Thyroid gland (tissue), 4 donors: ENCODE results near the gene DHPS. TPM values are rescaled to one million over a fixed set of nuclear protein-coding genes. Genes with fewer than 3 reads are reported as not detected.
A peak's percentile ranks its signal among the peaks of the same experiment; 100 is the strongest.

Experiments
- DNase-seq, 2 donors: peaks; one replicate each; pipeline ENCODE4 v3.0.0-alpha.2; 2019
- H3K27ac ChIP-seq, 3 donors: fragments of 200-600 bp; sonication (generic); 1 replicate in 2 of 3; 2 replicates in 1 of 3; pipeline ENCODE4 v1.5.1; 2016 to 2019; ENCODE audit warnings: mild to moderate bottlenecking in 1 of 3, moderate library complexity in 1 of 3
- H3K27me3 ChIP-seq: fragments of 200-600 bp; sonication (generic); one replicate; pipeline ENCODE4 v1.5.1; 2019
- H3K36me3 ChIP-seq, 2 donors: fragments of 200-600 bp; sonication (generic); one replicate each; pipeline ENCODE4 v1.5.1; 2016 to 2019
- H3K4me1 ChIP-seq, 2 donors: fragments of 200-600 bp; sonication (generic); one replicate each; pipeline ENCODE4 v1.5.1; 2017 to 2019
- H3K4me3 ChIP-seq, 3 donors: fragments of 200-600 bp; sonication (generic); replicated peaks in 1 of 3; 1 replicate in 2 of 3; 2 replicates in 1 of 3; pipeline ENCODE4 v1.5.1; 2016; ENCODE audit warnings: mild to moderate bottlenecking in 1 of 3
- H3K9me3 ChIP-seq: fragments of 200-600 bp; sonication (generic); one replicate; pipeline ENCODE4 v1.5.1; 2017
- POLR2A ChIP-seq, 2 donors: fragments of 450-650 bp; IDR thresholded peaks; one replicate each; pipeline ENCODE4 v1.6.1; 2017; ENCODE audit warnings: antibody characterized with exemption in 2 of 2, mild to moderate bottlenecking in 2 of 2, moderate library complexity in 1 of 2
- WGBS, 2 donors: methylation state at CpG; one replicate each; pipeline ENCODE4 v1.1.5; 2017; 5-methylcytosine and 5-hydroxymethylcytosine counted together
- intact Hi-C: fragments of 100-400 bp; cut with DNase I; formaldehyde crosslinking; loops from one replicate; pipeline ENCODE4 v1.15.1; 2023
- total RNA-seq, 4 donors: library from RNA; depleted of rRNA; stranded (reverse); fragments of >200 nt; gene quantifications; one replicate each; pipeline ENCODE4 v1.2.3, GENCODE V29; 2016
- TF ChIP-seq, protein P1 (sequence below), 6 experiments: fragments of 200-600 bp in 3 of 6; fragments of 450-650 bp in 3 of 6; sonication (generic) in 3 of 6; IDR thresholded peaks; one replicate each; pipeline ENCODE4 v1.5.1; 2016 to 2019; ENCODE audit warnings: antibody characterized with exemption in 6 of 6, mild to moderate bottlenecking in 2 of 6, inconsistent platforms in 1 of 6, moderate library complexity in 1 of 6

Gene DHPS
- total RNA-seq, 4 donors from 2014 or later = 105 to 122 (median 115) TPM

GRCh38 chr19:12665671-12666264, 15.9 kb downstream of the DHPS start:
- peaks cover 21 to 34% of the 10 kb centered on the region in 2 donors for H3K4me1 ChIP-seq
- no peaks in the 10 kb centered on the region for H3K27me3 ChIP-seq
- peaks cover 13 to 19% of the 10 kb centered on the region in 2 donors for H3K36me3 ChIP-seq
- no peak overlapping the region for H3K27ac ChIP-seq
- 53 to 64% methylated on average over 7 to 12 of the region's 12 CpGs for WGBS, 2 donors
- peak overlapping the region; percentile 24 to 88 (median 57) for H3K4me3 ChIP-seq
- DNase-seq = no peak
- TF ChIP-seq, protein P1, sequence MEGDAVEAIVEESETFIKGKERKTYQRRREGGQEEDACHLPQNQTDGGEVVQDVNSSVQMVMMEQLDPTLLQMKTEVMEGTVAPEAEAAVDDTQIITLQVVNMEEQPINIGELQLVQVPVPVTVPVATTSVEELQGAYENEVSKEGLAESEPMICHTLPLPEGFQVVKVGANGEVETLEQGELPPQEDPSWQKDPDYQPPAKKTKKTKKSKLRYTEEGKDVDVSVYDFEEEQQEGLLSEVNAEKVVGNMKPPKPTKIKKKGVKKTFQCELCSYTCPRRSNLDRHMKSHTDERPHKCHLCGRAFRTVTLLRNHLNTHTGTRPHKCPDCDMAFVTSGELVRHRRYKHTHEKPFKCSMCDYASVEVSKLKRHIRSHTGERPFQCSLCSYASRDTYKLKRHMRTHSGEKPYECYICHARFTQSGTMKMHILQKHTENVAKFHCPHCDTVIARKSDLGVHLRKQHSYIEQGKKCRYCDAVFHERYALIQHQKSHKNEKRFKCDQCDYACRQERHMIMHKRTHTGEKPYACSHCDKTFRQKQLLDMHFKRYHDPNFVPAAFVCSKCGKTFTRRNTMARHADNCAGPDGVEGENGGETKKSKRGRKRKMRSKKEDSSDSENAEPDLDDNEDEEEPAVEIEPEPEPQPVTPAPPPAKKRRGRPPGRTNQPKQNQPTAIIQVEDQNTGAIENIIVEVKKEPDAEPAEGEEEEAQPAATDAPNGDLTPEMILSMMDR (IDR thresholded peaks at IDR 0.05) = no peak
- TF ChIP-seq POLR2A (IDR thresholded peaks at IDR 0.05) = no peak
- no peaks in the 10 kb centered on the region for H3K9me3 ChIP-seq
- intact Hi-C loops = loop anchor here (2.0 kb wide), 1 partner anchor 101 kb away; no protein-coding TSS in a partner anchor

DNA sequence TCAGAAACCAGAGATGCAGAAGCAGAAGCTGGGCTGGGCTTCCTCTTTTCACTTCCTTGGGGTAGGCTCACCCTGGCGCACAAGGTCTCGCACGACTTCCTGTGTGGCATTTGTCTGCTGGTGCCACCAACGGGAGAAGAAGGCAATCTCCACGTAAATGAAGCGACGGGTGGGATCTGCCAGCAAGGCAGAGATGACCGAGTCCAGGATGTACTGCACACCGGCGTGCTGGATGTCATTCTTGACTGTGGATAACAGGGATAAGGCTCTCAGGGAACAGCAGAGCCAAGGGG, 16.5 kb downstream of the DHPS start:
- peaks cover 16 to 19% of the 10 kb centered on the region in 2 donors for H3K36me3 ChIP-seq
- intact Hi-C loops = no loop called here
- no peak for TF ChIP-seq POLR2A (IDR thresholded peaks at IDR 0.05)
- TF ChIP-seq, protein P1 (IDR thresholded peaks at IDR 0.05) = no peak
- no peaks in the 10 kb centered on the region for H3K9me3 ChIP-seq
- 77 to 92% methylated on average over 10 of the region's 10 CpGs for WGBS, 2 donors
- peak overlapping the region in 1 of 3 donors; percentile 57 for H3K4me3 ChIP-seq
- H3K27ac ChIP-seq = no peak overlapping the region
- no peak for DNase-seq
- H3K4me1 ChIP-seq = peaks cover 16 to 29% of the 10 kb centered on the region in 2 donors
- H3K27me3 ChIP-seq = no peaks in the 10 kb centered on the region

DNA sequence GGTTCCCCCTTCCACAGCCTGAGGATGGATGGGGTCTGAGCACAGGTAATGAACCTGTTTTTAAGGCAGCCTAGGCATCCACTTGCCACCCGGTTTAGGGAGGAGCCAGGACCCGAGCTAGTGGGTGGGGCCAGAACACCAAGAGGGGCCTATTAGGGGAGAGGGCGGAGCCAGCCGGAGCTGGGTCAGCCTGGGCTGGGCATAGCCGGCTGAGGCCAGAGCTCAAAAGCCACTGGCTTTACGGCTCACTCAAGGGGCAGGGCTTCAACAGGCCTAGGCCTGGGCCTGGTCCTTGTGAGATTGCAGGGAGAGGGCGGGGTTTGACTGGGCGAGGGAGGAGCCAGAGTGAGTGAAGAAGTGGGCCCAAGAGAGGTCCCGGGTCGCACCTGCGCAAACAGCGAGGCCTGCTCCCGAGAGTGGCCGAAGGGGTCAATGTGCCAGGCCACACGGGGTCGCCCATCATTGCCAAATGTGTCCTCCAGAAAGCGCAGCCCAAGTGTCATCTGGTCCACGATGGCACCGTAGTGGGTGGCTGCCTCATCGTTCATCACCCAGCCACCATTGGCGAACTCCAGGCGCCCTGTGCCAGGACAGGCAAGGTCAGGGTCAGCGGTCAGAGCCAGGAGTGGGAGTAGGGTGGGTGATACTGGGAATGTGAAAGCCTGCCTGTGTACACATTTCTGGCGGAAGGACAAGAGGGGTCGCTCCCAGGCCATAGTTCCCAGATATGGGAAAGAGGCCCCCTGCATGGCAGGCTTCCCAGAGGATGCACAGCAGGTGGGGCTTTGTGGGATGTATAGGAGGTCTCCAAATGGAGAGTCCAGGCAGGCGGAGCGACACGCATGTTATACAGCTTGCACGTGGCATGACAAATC, 17.0 kb downstream of the DHPS start:
- H3K9me3 ChIP-seq = no peaks in the 10 kb centered on the region
- 86 to 91% methylated on average over 24 to 25 of the region's 29 CpGs for WGBS, 2 donors
- peaks cover 13 to 26% of the 10 kb centered on the region in 2 donors for H3K4me1 ChIP-seq
- H3K4me3 ChIP-seq = no peak overlapping the region
- peaks cover 19 to 20% of the 10 kb centered on the region in 2 donors for H3K36me3 ChIP-seq
- TF ChIP-seq, protein P1 (IDR thresholded peaks at IDR 0.05) = no peak
- no peak for TF ChIP-seq POLR2A (IDR thresholded peaks at IDR 0.05)
- intact Hi-C loops = no loop called here
- no peaks in the 10 kb centered on the region for H3K27me3 ChIP-seq
- H3K27ac ChIP-seq = no peak overlapping the region
- DNase-seq = no peak

- no peak for DNase-seq
- Histone ChIP-seq H3K36me3 (peaks cover 21 to 23% of the 10 kb centered on the region in 2 donors), H3K27ac (no peak overlapping the region), H3K27me3 (no peaks in the 10 kb centered on the region), H3K4me3 (no peak overlapping the region), H3K4me1 (peaks cover 0 to 5% of the 10 kb centered on the region in 2 donors), H3K9me3 (no peaks in the 10 kb centered on the region)
- TF ChIP-seq, protein P1 (IDR thresholded peaks at IDR 0.05) = no peak
- no peak for TF ChIP-seq POLR2A (IDR thresholded peaks at IDR 0.05)
- intact Hi-C loops = no loop called here
- WGBS, 2 donors = 94 to 97% methylated on average over 8 to 12 of the region's 12 CpGs
Observed at GRCh38 chr19:12660980-12661379, 20.7 kb downstream of the DHPS start.

GRCh38 chr19:12657966-12658365, 23.7 kb downstream of the DHPS start:
- Histone ChIP-seq H3K27ac (no peak overlapping the region), H3K4me1 (no peaks in the 10 kb centered on the region), H3K27me3 (no peaks in the 10 kb centered on the region), H3K4me3 (no peak overlapping the region), H3K9me3 (no peaks in the 10 kb centered on the region), H3K36me3 (peaks cover 23 to 29% of the 10 kb centered on the region in 2 donors)
- WGBS, 2 donors = 85 to 93% methylated on average over 11 to 19 of the region's 22 CpGs
- intact Hi-C loops = no loop called here
- DNase-seq = no peak
- TF ChIP-seq POLR2A (IDR thresholded peaks at IDR 0.05) = no peak
- TF ChIP-seq, protein P1 (IDR thresholded peaks at IDR 0.05) = no peak
